HEK293 (cell line): ENCODE results near the gene TRIM62.

ENCODE experiments used
- ATF2 ChIP-seq: fragments of 450-650 bp; formaldehyde crosslinking; IDR thresholded peaks from 2 replicates; pipeline ENCODE4 v1.5.1; 2016; ENCODE audit warnings: missing biosample characterization, missing genetic modification characterization, low read depth
- CTCF ChIP-seq: fragments of 450-650 bp; formaldehyde crosslinking; IDR thresholded peaks from 2 replicates; pipeline ENCODE4 v1.5.1; 2016; ENCODE audit warnings: missing biosample characterization, missing genetic modification characterization
- KLF1 ChIP-seq: fragments of 450-650 bp; formaldehyde crosslinking; IDR thresholded peaks from 2 replicates; pipeline ENCODE4 v1.5.1; 2016; ENCODE audit warnings: missing biosample characterization, missing genetic modification characterization
- PATZ1 ChIP-seq: fragments of 450-650 bp; formaldehyde crosslinking; IDR thresholded peaks from 2 replicates; pipeline ENCODE4 v1.5.1; 2016; ENCODE audit warnings: missing biosample characterization, missing genetic modification characterization
- ZBTB1 ChIP-seq: fragments of 450-650 bp; formaldehyde crosslinking; IDR thresholded peaks from 2 replicates; pipeline ENCODE4 v1.5.1; 2016; ENCODE audit warnings: missing biosample characterization, missing genetic modification characterization
- ZFP41 ChIP-seq: fragments of 450-650 bp; formaldehyde crosslinking; IDR thresholded peaks from 2 replicates; pipeline ENCODE4 v1.5.1; 2016; ENCODE audit warnings: missing biosample characterization, missing genetic modification characterization, borderline replicate concordance
- ZNF239 ChIP-seq: fragments of 450-650 bp; formaldehyde crosslinking; IDR thresholded peaks from 2 replicates; pipeline ENCODE4 v1.5.1; 2016; ENCODE audit warnings: missing biosample characterization, missing genetic modification characterization
- ZNF501 ChIP-seq: fragments of 450-650 bp; formaldehyde crosslinking; IDR thresholded peaks from 2 replicates; pipeline ENCODE4 v1.5.1; 2016; ENCODE audit warnings: missing biosample characterization, missing genetic modification characterization
- ZNF514 ChIP-seq: fragments of 450-650 bp; formaldehyde crosslinking; IDR thresholded peaks from 2 replicates; pipeline ENCODE4 v1.5.1; 2016; ENCODE audit warnings: missing biosample characterization, missing genetic modification characterization
- ZNF629 ChIP-seq: fragments of 450-650 bp; formaldehyde crosslinking; IDR thresholded peaks from 2 replicates; pipeline ENCODE4 v1.5.1; 2017; ENCODE audit warnings: missing biosample characterization, missing genetic modification characterization
- ZNF639 ChIP-seq: fragments of 450-650 bp; formaldehyde crosslinking; IDR thresholded peaks from 2 replicates; pipeline ENCODE4 v1.5.1; 2016; ENCODE audit warnings: missing biosample characterization, missing genetic modification characterization
- ZNF692 ChIP-seq: fragments of 450-650 bp; formaldehyde crosslinking; IDR thresholded peaks from 2 replicates; pipeline ENCODE4 v1.5.1; 2016; ENCODE audit warnings: missing biosample characterization, missing genetic modification characterization
- ZNF76 ChIP-seq: fragments of 450-650 bp; formaldehyde crosslinking; IDR thresholded peaks from 2 replicates; pipeline ENCODE4; 2016; ENCODE audit warnings: low read depth, missing biosample characterization, missing genetic modification characterization, borderline replicate concordance
- ZNF792 ChIP-seq: fragments of 450-650 bp; formaldehyde crosslinking; IDR thresholded peaks from 2 replicates; pipeline ENCODE4 v1.5.1; 2016; ENCODE audit warnings: missing biosample characterization, missing genetic modification characterization

- no peak for TF ChIP-seq PATZ1 (tag by site-specific recombination)
- no peak for TF ChIP-seq ZNF629 (tag by site-specific recombination)
- TF ChIP-seq CTCF (tag by site-specific recombination), result no peak
- no peak for TF ChIP-seq ATF2 (tag by site-specific recombination)
- TF ChIP-seq ZNF792 (tag by site-specific recombination), result no peak
- TF ChIP-seq ZNF514, result no peak
- no peak for TF ChIP-seq ZBTB1 (tag by site-specific recombination)
- TF ChIP-seq ZNF692 (tag by site-specific recombination), result no peak
- no peak for TF ChIP-seq ZNF501 (tag by site-specific recombination)
- TF ChIP-seq ZNF76 (tag by site-specific recombination), result no peak
- no peak for TF ChIP-seq ZNF239 (tag by site-specific recombination)
- TF ChIP-seq ZNF639 (tag by site-specific recombination), result no peak
- TF ChIP-seq KLF1 (tag by site-specific recombination), result no peak
- no peak for TF ChIP-seq ZFP41
Observed at GRCh38 chr1:33171977-33172813, 9.6 kb downstream of the TRIM62 start.
